ENCODE measurements around the gene FLOT1. TPM values are rescaled to one million over a fixed set of nuclear protein-coding genes. Genes with fewer than 3 reads are reported as not detected.

Gene FLOT1
- total and polyA plus RNA-seq, 2 of the 13 experiments (the other 11 are each of a cell fraction or from before 2014, with no cell fraction given), result 82.3 to 130 TPM

GRCh38 chr6:30730601-30731435, 11.7 kb downstream of the FLOT1 start (continued):
- TF ChIP-seq, protein P1, sequence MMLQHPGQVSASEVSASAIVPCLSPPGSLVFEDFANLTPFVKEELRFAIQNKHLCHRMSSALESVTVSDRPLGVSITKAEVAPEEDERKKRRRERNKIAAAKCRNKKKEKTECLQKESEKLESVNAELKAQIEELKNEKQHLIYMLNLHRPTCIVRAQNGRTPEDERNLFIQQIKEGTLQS (CRISPR knock-in tag; IDR thresholded peaks at IDR 0.05), result no peak
- peak; percentile 72; the same call in 1 of the 2 replicates for TF ChIP-seq ZFP91 (CRISPR knock-in tag; IDR thresholded peaks at IDR 0.05; ENCODE audit: borderline replicate concordance)
- TF ChIP-seq GABPB1 (CRISPR knock-in tag; IDR thresholded peaks at IDR 0.05), result peak; percentile 65
- TF ChIP-seq ZNF501 (CRISPR knock-in tag; IDR thresholded peaks at IDR 0.05), result no peak
- TF ChIP-seq ZNF556 (CRISPR knock-in tag; IDR thresholded peaks at IDR 0.05; ENCODE audit: borderline replicate concordance), result 0 out of 2 replicates have a peak, but pooled peaks have one; percentile 20
- TF ChIP-seq CENPT (CRISPR knock-in tag; IDR thresholded peaks at IDR 0.05; ENCODE audit: low read depth), result no peak
- peak; percentile 76 for TF ChIP-seq ZNF891 (CRISPR knock-in tag; IDR thresholded peaks at IDR 0.05)
- TF ChIP-seq DNMT1 (CRISPR knock-in tag; IDR thresholded peaks at IDR 0.05), result no peak
- TF ChIP-seq, protein P2, sequence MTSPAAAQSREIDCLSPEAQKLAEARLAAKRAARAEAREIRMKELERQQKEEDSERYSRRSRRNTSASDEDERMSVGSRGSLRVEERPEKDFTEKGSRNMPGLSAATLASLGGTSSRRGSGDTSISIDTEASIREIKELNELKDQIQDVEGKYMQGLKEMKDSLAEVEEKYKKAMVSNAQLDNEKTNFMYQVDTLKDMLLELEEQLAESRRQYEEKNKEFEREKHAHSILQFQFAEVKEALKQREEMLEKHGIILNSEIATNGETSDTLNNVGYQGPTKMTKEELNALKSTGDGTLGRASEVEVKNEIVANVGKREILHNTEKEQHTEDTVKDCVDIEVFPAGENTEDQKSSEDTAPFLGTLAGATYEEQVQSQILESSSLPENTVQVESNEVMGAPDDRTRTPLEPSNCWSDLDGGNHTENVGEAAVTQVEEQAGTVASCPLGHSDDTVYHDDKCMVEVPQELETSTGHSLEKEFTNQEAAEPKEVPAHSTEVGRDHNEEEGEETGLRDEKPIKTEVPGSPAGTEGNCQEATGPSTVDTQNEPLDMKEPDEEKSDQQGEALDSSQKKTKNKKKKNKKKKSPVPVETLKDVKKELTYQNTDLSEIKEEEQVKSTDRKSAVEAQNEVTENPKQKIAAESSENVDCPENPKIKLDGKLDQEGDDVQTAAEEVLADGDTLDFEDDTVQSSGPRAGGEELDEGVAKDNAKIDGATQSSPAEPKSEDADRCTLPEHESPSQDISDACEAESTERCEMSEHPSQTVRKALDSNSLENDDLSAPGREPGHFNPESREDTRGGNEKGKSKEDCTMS (CRISPR knock-in tag; conservative IDR thresholded peaks at IDR 0.05), result no peak
- no peak for TF ChIP-seq ZBTB3 (CRISPR knock-in tag; IDR thresholded peaks at IDR 0.05; ENCODE audit: borderline replicate concordance, low read depth)
- TF ChIP-seq RFX5 (IDR thresholded peaks at IDR 0.05; ENCODE audit: low read depth, low read length), result no peak
- TF ChIP-seq ZNF44 (CRISPR knock-in tag; IDR thresholded peaks at IDR 0.05), result no peak
- TF ChIP-seq ZNF12 (CRISPR knock-in tag; IDR thresholded peaks at IDR 0.05), result no peak
- no peak for TF ChIP-seq SNAI1 (CRISPR knock-in tag; IDR thresholded peaks at IDR 0.05; ENCODE audit: borderline replicate concordance)
- no peak for TF ChIP-seq MED13 (CRISPR knock-in tag; IDR thresholded peaks at IDR 0.05)
- TF ChIP-seq ZNF660 (CRISPR knock-in tag; IDR thresholded peaks at IDR 0.05; ENCODE audit: borderline replicate concordance, low read depth), result no peak
- TF ChIP-seq YEATS2 (CRISPR knock-in tag; IDR thresholded peaks at IDR 0.05; ENCODE audit: borderline replicate concordance), result no peak
- TF ChIP-seq ZNF83 (CRISPR knock-in tag; IDR thresholded peaks at IDR 0.05; ENCODE audit: borderline replicate concordance), result no peak
- TF ChIP-seq, protein P3, sequence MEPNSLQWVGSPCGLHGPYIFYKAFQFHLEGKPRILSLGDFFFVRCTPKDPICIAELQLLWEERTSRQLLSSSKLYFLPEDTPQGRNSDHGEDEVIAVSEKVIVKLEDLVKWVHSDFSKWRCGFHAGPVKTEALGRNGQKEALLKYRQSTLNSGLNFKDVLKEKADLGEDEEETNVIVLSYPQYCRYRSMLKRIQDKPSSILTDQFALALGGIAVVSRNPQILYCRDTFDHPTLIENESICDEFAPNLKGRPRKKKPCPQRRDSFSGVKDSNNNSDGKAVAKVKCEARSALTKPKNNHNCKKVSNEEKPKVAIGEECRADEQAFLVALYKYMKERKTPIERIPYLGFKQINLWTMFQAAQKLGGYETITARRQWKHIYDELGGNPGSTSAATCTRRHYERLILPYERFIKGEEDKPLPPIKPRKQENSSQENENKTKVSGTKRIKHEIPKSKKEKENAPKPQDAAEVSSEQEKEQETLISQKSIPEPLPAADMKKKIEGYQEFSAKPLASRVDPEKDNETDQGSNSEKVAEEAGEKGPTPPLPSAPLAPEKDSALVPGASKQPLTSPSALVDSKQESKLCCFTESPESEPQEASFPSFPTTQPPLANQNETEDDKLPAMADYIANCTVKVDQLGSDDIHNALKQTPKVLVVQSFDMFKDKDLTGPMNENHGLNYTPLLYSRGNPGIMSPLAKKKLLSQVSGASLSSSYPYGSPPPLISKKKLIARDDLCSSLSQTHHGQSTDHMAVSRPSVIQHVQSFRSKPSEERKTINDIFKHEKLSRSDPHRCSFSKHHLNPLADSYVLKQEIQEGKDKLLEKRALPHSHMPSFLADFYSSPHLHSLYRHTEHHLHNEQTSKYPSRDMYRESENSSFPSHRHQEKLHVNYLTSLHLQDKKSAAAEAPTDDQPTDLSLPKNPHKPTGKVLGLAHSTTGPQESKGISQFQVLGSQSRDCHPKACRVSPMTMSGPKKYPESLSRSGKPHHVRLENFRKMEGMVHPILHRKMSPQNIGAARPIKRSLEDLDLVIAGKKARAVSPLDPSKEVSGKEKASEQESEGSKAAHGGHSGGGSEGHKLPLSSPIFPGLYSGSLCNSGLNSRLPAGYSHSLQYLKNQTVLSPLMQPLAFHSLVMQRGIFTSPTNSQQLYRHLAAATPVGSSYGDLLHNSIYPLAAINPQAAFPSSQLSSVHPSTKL (CRISPR knock-in tag; IDR thresholded peaks at IDR 0.05), result peak; percentile 40
